NCI-H526 (cell line): ENCODE data around the gene SLC7A10.

Experiments
- DNase-seq, 2 experiments: peaks; one replicate each; lab custom pipeline; 2025; lab: John Stamatoyannopoulos, UW

Gene SLC7A10

DNA sequence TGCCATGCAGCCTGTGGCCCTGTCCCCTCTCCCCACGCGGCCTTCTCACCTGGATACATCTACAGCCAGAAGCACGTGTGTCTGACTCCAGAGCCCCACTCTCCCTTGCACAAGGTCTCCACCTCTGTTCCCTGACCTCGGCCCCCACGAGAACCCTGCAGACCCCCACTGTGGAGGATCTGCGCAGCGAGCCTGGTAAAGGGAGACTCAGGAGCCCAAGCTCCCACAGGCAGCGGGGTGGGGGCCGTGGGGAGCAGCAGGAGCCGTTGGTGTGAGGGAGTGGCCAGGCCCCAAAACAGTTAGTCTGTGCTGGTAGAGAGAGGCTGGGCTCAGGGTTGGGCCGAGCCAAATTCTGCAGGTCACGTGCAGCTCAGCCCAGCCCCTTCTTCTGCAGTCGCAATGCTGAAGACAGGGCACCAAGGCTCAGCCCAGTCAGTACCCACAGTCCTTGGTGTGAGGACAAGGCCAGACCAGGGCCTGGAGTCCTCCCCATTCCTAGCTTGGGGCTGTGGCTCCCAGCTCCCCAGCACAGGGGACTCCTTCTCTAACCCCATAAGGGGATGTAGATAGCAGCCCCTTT lies 28.7 kb upstream of the SLC7A10 start:
- no peak for DNase-seq

DNA sequence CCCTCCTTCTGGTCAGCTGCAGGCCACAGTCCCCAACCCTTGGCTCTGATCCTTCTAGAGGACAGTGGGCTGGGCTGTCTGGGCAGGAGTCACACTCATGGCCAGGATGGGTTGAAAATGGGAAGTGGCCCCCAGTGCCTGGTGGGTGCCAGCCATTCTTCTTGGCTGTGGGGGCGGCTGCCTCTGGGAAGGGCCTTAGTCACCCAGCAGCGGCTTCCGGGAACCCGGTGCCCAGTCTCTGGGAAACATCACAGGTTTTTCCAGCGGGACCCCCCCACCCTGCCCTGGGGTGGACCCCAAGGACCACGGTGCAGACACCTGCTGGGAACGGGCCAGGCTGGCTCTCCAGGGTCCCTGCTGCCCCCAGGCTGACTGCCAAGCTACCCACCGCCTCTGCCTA lies 27.3 kb upstream of the SLC7A10 start:
- DNase-seq: no peak

DNA sequence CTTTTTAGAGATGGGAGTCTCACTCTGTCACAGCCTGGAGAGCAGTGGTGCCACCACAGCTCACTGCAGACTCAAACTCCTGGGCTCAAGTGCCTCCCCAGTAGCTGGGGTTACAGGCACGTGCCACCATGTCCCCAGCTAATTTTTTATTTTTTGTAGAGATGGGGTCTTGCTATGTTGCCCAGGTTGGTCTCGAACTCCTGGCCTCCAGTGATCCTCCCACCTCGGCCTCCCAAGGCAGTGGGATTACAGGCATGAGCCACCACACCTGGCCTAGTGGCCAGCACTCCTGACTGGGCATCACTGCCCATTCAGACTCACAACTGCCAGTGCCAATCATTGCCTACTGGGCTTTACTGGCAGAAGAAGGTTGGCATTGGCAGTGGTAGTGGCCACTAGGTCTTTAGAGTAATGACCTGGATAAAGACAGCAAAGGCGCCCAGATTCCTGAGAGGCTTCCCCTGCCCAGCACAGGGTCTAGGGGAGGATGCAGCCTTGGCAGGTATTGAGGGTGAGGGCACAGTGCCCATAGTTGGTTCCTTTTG lies 26.8 kb upstream of the SLC7A10 start:
- DNase-seq: no peak

DNA sequence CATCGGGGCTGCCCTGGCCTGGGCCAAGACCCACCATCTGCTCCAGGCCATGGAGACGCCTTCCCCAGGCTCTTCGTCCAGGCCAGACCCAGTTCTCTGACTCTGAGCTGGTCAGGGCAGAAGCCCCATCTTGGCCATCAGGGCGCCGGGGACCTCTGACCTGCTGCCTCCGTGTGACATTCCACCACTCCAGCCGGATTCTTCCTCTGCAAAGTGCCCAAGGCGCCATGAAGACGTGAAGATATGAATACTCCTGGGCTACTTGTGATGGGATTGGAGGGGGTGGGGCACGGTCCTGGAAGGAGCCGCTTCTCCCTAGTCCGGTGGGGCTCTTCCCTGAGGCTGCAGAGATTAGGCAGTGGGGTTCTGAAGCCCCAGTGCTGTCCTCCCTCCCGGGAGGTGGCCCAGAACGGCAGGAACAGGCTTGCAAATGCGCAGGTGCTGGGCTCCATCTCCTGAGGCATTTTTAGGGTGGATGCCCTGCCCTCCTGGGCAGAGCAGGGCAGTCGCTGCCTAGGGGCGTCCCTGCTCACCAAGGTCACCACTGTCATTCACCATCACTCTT lies 26.0 kb upstream of the SLC7A10 start:
- DNase-seq: no peak

DNA sequence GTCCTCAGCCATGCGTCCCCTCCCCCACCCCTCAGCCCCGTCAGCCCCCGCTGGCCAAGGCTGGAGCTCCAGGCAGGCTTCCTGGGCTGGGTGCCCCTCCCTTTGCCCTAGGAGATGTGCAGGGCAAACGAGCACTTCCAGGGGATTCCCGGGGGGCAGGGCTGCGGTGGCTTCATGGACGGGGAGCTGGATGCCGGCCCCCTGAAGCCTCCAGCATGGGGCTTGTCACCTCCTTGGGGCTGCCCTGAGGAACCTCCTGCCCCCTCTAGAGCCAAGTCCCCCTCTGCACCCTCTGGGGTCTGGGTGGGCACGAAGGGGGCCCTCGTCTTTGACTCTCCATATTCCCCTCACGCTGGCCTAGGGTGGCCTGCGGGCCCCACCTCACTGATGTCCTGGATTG lies 25.4 kb upstream of the SLC7A10 start:
- no peak for DNase-seq

DNA sequence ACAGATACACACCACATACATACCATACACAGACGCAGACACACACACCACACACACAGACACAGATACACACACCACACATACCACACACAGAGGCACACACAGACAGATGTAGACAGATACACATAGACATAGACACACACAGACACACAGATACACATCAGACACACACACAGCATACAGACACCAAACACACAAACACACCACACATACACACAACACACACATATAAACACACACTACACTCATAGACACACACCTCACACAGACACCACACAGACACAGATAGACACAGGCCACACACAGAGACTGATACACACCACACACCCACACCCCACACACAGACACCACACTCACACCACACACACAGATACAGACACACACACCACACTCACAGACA lies 24.9 kb upstream of the SLC7A10 start:
- no peak for DNase-seq

DNA sequence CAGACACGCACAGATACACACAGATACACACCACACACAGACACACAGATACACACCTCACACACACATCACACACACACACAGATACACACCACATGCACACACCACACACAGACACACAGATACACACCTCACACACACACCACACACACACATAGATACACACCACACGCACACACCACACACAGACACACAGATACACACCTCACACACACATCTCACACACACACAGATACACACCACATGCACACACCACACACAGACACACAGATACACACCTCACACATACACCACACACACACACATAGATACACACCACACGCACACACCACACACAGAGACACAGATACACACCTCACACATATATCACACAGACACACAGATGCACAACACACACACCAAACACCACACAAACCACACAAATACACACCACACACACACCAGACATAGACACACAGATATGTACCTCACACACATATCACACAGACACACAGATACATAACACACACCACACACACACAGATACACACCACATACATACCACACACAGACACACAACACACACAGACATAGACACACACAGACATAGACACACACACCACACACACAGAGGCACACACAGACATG lies 24.2 kb upstream of the SLC7A10 start:
- DNase-seq: no peak

DNA sequence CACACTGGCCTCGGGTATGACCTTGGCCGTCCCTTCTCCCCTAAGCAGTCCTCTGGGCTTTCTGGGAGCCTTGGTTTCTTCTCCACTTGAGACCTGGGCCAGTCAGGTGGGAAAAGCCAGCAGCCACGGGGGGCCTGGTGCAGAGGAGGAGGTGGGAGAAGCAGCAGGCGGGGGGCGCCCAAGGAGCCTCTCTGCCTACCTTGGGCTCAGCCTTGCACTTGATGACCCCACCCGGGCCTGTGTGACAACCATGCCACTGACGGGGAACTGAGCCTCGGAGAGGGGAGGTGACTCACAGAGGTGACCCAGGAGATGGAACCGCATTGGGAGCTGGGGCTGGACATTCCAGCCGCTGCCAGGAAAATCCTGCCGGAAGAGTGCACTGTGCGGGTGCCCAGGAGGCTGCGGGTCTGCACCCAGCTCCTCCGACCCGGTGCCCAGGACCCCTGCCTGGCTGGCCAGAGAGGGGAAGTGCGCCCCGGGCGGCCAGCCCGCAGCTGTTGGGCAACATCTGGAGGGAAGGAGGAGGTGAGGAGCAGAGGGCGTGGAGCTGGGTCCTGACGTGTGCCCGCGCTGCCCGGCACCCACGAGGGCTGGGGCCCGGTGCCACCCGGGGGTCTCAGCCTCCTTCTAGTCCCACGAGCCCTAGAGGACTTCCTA lies 23.4 kb upstream of the SLC7A10 start:
- peak in 1 of 2 experiments; percentile 43 for DNase-seq

DNA sequence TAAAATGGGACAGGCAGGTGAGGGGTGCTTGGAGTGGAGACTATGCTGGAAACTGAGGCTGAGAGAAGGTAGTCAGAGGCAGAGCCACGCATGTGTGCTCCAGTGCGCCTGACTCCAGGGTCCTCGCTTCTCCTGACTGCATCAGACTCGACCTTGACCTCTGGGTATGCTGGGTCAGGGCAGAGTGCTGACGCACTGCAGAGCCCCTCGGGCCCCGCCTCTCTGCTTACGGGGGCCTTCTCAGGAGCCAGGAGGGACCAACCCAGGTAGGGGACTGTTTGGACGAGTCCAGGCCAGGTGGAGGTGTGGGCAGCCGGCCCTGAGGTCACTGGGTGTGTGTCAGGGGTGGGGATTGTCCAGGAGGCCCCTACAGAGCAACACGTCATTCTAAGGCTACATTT lies 22.9 kb upstream of the SLC7A10 start:
- no peak for DNase-seq

DNA sequence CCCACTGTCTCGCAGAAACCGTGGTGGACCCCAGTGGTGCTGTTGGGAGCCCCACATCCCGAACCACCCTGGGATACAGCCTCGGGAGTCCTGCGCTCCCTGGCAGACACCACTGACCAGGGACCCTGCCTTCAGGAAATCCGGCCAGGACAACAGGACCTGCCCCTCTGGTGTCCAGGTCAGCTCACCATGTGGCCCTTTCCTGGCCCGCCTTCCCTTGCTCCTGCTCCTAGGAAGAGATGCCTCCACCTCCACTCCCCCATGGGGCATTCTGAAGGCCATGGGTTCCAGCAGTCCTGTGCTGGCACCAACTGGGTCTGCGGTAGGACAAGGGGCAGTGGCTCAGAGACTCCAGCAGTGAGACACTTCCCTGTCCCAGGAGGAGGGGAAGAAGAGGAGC lies 22.5 kb upstream of the SLC7A10 start:
- no peak for DNase-seq

DNA sequence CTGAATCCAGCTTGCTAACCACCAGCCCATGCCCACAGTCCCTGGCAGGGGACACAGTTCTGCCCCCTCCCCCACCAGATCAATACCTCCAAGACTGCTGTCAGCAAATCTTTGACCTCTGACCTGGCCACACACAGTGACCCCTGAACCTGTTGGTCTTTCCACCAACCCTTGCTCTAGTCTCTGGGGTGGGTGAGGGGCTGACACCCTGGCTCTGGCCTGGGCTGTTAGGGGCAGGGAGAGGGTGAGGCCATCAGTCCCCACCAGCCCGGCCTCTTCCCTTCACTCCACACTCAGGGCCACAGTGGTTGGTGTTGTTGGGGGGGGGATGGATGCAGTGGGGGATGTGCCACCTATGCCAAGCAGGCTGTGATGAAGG lies 21.8 kb upstream of the SLC7A10 start:
- no peak for DNase-seq

DNA sequence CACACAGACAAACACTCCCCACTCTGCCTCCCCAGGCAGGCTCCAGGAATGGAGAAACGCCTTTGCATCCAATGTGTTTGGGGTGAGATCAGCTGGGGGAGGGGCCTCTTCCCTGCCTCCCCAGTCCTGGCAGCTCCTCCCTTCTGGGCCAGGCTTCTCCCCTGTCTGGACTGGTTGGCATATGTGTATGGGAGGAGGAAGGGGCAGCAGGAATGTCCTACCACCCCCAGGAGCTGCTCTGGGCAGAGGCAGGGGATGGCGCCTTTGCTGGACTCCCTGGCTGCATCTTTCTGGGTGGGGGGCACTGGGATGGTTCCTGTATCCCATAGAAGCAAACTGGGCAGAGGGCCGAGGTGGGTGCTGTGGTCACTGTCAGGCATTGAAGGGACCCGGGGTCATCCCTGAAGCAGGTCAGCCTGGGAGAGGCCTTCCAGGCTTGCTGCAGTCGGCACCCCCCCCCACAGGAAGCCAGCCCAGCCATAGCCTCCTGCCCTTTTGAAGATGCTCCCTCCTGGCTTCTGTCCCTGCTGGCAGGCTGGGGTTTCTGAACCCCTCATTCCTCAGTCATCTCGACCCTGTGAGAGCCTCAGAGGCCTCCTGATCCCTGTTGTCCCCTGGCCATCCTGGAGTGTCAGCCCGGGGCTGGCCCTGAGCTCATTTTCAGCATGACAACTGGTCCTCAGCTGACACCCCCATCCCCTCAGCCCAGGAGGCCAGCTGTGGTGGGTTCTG lies 21.2 kb upstream of the SLC7A10 start:
- no peak for DNase-seq

DNA sequence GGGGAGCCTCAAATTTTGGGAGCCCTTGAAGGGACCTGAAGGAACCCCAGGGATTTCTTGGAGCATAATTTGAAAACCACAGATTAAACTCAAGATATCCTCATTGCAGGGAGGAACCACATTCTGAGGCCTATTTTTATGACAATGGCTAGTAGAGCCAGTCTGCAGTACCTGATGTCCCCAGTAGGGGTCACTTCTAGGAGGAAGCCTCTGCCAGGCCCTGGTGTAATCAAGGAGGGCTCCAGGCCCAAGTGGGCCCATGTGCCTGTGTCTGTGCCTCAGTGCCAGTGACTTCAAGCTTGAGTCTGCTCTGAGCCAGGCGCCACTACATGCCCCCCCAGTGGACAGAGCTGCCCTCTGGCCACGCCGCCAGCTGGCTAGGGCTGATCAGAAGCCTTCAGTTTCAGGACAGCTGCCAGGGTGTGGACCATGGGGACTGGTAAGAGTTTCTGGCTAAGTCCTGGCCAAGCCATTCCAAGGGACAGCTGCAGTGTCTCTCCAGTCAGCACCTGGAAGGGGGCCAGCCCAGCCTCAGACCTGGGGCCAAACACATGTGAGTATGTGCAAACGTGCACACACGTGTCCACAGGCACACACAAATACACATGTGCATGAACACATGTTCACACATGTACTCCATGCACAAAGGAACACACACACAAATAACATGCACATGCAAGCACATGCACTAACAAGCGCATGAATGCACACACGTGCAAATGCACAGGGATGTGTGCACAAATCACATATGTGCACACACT lies 20.5 kb upstream of the SLC7A10 start:
- DNase-seq: peak in 1 of 2 experiments; percentile 41

DNA sequence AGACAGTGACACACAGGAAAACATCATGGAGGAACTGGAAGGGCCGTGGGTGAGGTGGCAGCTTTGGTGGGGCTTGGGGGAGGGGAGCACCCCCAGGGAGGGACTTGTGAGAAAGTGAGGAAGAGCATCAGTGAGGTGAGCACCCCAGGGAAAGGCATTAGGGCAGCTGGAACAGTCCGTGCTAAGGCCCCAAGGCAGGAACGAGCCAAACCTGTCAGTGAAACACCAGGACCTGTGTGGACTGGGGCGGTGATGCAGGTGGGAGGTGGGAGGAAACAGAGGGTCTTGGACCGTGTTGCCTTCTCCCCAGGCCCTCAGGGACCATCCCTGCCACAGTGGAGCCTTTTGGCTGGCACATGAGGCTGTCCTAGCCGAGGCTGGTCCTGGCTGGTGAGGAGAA lies 17.3 kb upstream of the SLC7A10 start:
- no peak for DNase-seq

DNA sequence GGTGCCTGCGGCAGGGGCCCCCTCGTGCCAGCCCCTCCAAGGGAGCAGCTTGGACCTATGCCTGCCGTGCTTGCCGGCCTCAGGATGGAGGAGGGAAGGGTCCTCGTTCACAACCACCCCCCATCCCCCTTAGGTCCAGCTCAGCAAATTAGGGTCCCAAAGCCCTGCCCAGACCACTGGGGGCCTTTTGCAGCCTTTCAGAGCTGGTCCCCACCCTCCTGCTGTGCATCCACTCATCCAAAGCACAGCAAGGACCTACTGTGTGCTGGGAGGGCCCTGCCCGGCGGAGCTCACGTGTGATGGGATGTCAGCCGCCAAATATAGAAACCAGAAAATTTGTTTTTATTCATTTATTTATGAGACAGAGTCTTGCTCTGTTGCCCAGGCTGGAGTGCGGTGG lies 16.5 kb upstream of the SLC7A10 start:
- DNase-seq: no peak

DNA sequence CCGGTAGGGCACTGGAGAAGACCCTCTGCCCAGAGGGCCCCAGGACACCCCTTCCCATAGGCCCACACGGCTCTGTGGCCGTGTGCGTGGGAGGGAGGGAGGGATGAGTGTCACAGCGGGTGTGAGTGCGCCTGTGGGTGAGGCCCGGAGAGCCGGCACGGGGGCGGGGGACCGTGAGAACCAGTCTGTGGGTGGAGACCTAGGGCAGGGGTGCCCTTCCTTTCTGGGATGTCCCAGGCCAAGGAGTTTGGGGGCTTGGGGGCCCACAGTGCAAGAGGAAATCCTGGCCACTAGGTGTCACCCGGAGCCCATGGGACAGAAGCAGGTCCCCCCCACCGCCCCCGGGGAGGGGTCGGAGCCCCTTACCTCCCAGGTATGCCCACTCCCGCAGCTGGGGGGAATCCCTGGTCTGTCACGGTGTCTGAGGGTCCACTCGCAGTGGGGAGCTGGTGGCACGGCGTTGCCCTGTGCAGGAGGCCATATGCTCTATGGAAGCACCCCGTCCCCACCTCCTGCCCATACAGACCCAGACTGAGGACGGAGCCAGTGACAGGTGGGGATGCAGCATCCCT lies 16.0 kb upstream of the SLC7A10 start:
- DNase-seq: peak in 1 of 2 experiments; percentile 38

DNA sequence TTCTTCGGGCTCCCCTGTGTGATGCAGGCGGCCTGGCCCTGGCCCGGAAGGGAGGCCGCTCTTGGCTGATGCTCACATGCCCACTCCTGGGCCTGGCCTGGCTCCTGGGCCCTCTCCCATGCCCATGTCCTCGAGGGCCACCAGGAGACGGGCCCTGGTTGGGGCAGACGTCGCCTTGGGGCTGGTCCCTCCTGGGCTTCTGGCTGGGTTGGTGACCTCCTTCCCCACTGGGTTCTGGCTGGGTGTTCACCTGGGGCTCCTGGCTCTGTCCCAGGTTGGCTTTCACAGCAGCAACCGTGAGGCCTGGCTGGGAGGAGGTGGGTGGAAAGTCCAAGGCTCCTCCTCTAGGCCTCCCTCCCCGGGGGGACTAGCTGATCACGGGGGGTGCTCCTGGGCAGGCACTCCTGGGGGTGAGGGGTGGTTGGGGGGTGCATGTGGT lies 15.5 kb upstream of the SLC7A10 start:
- no peak for DNase-seq

DNA sequence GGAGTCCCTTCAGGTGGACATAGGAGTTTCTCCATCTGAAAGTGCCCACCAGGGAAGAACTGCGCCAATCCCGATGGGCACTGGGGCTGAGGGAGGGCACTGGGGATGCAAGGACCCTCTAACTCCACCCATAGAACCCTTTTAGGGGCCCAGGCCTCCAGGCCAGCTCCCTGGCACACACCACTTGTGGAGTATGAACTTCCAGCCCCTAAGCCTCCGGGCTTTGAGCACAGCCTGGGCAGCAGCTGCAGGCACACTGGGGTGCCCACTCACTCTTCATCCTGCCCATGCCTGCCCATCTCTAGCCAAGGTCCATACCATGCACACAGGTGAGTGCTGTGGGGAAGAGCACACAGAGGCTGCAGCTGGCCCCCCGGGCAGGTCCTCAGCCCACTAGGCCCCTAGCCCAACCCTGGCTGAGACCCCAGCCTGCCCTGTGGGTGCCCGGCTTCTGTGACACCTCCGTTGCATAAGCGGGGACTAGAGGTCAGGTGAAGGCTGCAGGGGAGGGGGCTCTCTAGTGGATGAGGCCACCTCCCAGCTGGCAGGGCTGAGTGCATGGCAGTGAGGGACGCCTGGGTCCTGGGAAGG lies 14.6 kb upstream of the SLC7A10 start:
- DNase-seq: no peak

DNA sequence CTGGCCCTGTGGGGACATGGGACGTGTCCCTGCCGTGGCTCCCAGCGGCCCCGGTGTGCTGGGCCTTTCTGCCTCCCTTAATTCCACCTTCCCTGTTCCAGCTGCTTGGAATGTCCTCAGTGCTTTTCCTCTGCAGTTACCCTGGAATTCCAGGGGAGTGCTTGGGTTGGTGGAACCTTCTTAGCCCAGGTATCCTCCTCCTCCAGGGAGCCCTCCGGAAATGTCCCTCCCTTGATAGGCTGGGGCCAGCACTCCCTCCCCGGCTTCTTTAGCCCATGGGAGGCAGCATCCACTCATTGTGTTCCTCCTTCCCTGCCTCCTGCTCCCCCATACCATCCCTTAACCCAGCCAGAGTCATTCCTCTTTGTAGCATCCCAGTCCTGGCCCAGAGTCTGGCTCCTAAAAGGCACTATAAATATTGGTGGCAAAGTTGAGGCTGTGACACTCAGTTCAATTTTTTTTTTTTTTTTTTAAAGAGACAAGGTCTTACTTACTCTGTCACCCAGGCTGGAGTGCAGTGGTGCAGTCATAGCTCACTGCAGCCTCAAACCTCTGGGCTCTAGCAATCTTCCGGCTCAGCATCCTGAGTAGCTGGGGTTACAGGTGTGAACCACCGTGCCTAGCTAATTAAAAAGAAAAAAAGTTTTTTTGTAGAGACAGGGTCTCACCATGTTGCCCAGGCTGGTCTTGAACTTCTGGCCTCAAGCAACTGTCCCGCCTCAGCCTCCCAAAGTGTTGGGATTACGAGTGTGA lies 13.7 kb upstream of the SLC7A10 start:
- DNase-seq: no peak

DNA sequence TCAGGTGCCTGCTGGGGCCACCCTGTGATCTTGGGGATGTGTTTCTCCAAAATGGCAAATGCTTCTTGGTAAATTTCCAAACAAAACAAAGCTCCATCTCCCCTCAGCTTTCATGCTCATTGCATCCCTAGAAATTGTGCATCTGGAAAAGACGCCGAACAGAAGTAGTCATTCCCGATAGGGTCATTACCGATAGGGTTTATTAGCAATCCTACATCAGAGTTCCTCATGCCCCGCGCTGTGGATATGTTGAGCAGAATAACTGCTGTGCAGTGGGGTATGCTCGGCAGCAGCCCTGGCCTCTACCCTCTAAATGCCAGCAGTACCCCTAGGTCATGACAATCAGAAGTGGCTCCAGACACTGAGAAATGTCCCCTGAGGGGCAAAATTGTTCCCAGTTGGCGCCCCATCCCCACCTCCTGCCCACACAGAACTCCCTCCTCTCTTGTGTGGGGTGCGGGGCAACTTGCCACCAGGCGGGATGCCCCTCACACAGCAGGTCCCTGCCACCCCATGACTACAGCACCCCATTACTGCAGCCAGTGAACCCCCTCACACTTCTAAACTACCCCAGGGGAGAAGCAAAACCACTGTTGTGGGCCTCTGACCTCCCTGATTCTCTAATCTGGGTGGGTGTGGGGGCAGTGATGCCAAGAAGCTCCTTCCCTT lies 13.0 kb upstream of the SLC7A10 start:
- DNase-seq: no peak
